Esophagus squamous epithelium (tissue), 5 donors: ENCODE measurements around the gene UBA3. TPM values are rescaled to one million over a fixed set of nuclear protein-coding genes. Genes with fewer than 3 reads are reported as not detected.
A peak's percentile ranks its signal among the peaks of the same experiment; 100 is the strongest.

ENCODE experiments used
- DNase-seq: peaks from one replicate; lab custom pipeline; 2025; lab: John Stamatoyannopoulos, UW
- H3K27ac ChIP-seq, 4 donors: fragments of 200-600 bp; sonication (generic); one replicate each; pipeline ENCODE4 v1.5.1; 2016 to 2019; ENCODE audit warnings: mild to moderate bottlenecking in 1 of 4
- H3K27me3 ChIP-seq, 4 donors: fragments of 200-600 bp; sonication (generic); 1 replicate in 3 of 4; 2 replicates in 1 of 4; pipeline versions ENCODE4 v1.5.1 to v1.6.0; 2017 to 2021; ENCODE audit warnings: antibody characterized with exemption in 1 of 4
- H3K36me3 ChIP-seq, 3 donors: fragments of 200-600 bp; sonication (generic); one replicate each; pipeline ENCODE4 v1.5.1; 2016 to 2019
- H3K4me1 ChIP-seq, 3 donors: fragments of 200-600 bp; sonication (generic); one replicate each; pipeline ENCODE4 v1.5.1; 2017 to 2019
- H3K4me3 ChIP-seq, 4 donors: fragments of 200-600 bp; sonication (generic); 1 replicate in 3 of 4; 2 replicates in 1 of 4; pipeline ENCODE4 v1.5.1; 2016 to 2019; ENCODE audit warnings: mild to moderate bottlenecking in 2 of 4, moderate library complexity in 1 of 4
- H3K9me3 ChIP-seq, 3 donors: fragments of 200-600 bp; sonication (generic); one replicate each; pipeline ENCODE4 v1.5.1; 2016 to 2019
- CTCF ChIP-seq, 6 experiments: fragments of 450-650 bp in 4 of 6; fragments of 200-600 bp in 2 of 6; sonication (generic) in 2 of 6; IDR thresholded peaks; one replicate each; pipeline ENCODE4 v1.5.1; 2016 to 2019; ENCODE audit warnings: antibody characterized with exemption in 6 of 6, mild to moderate bottlenecking in 4 of 6, moderate library complexity in 4 of 6
- POLR2A ChIP-seq, 4 donors: fragments of 450-650 bp; IDR thresholded peaks; one replicate each; pipeline ENCODE4 v1.6.1; 2017; ENCODE audit warnings: antibody characterized with exemption in 4 of 4, mild to moderate bottlenecking in 4 of 4, moderate library complexity in 3 of 4
- WGBS, 2 donors: methylation state at CpG; one replicate each; pipeline ENCODE4 v1.1.5; 2018; 5-methylcytosine and 5-hydroxymethylcytosine counted together
- intact Hi-C: fragments of 100-400 bp; cut with DNase I; formaldehyde crosslinking; loops from one replicate; pipeline ENCODE4 v1.15.0; 2022
- total RNA-seq, 4 donors: library from RNA; depleted of rRNA; stranded (reverse); fragments of >200 nt; gene quantifications; one replicate each; pipeline ENCODE4 v1.1.0, GENCODE V29; 2016
- donor health status: DM: yes; HTN: yes; CAD: no.

Gene UBA3
- total RNA-seq, 4 donors from 2014 or later = 33.3 to 63.3 (median 52.7) TPM

GRCh38 chr3:69119138-69119537 is 39.0 kb upstream of the UBA3 start:
- Histone ChIP-seq H3K4me3 (no peak overlapping the region), H3K27me3 (no peaks in the 10 kb centered on the region), H3K4me1 (peaks cover 0 to 15% (median 4%) of the 10 kb centered on the region in 3 donors), H3K27ac (no peak overlapping the region), H3K36me3 (no peaks in the 10 kb centered on the region), H3K9me3 (no peaks in the 10 kb centered on the region)
- intact Hi-C loops = no loop called here
- no peak for DNase-seq
- 81 to 89% methylated on average over 6 of the region's 6 CpGs for WGBS, 2 donors
- TF ChIP-seq CTCF (IDR thresholded peaks at IDR 0.05) = no peak
- no peak for TF ChIP-seq POLR2A (IDR thresholded peaks at IDR 0.05)

GRCh38 chr3:69118555-69118954 is 38.4 kb upstream of the UBA3 start:
- WGBS, 2 donors = 91 to 100% methylated on average over 5 to 10 of the region's 12 CpGs
- no peaks in the 10 kb centered on the region for H3K9me3 ChIP-seq
- DNase-seq = no peak
- peaks cover 0 to 20% (median 4%) of the 10 kb centered on the region in 3 donors for H3K4me1 ChIP-seq
- intact Hi-C loops = no loop called here
- no peaks in the 10 kb centered on the region for H3K36me3 ChIP-seq
- TF ChIP-seq POLR2A (IDR thresholded peaks at IDR 0.05) (no peak), CTCF (IDR thresholded peaks at IDR 0.05) (no peak)
- H3K27ac ChIP-seq = no peak overlapping the region
- no peaks in the 10 kb centered on the region for H3K27me3 ChIP-seq
- H3K4me3 ChIP-seq = no peak overlapping the region

GRCh38 chr3:69116897-69117296 is 36.7 kb upstream of the UBA3 start:
- TF ChIP-seq POLR2A (IDR thresholded peaks at IDR 0.05) (no peak), CTCF (IDR thresholded peaks at IDR 0.05) (no peak)
- no peak for DNase-seq
- H3K36me3 ChIP-seq = no peaks in the 10 kb centered on the region
- H3K4me3 ChIP-seq = no peak overlapping the region
- WGBS, 2 donors = 29 to 63% methylated on average over 3 of the region's 3 CpGs
- intact Hi-C loops = no loop called here
- no peaks in the 10 kb centered on the region for H3K27me3 ChIP-seq
- no peaks in the 10 kb centered on the region for H3K9me3 ChIP-seq
- peaks cover 0 to 21% (median 4%) of the 10 kb centered on the region in 3 donors for H3K4me1 ChIP-seq
- peak overlapping the region in 1 of 4 donors; percentile 25 for H3K27ac ChIP-seq

- TF ChIP-seq CTCF (IDR thresholded peaks at IDR 0.05) = no peak
- no peak for TF ChIP-seq POLR2A (IDR thresholded peaks at IDR 0.05)
- DNase-seq = no peak
- no peaks in the 10 kb centered on the region for H3K9me3 ChIP-seq
- H3K27me3 ChIP-seq = no peaks in the 10 kb centered on the region
- H3K27ac ChIP-seq = no peak overlapping the region
- H3K4me3 ChIP-seq = no peak overlapping the region
- peaks cover 0 to 18% (median 4%) of the 10 kb centered on the region in 3 donors for H3K4me1 ChIP-seq
- 75 to 85% methylated on average over 4 of the region's 4 CpGs for WGBS, 2 donors
- no peaks in the 10 kb centered on the region for H3K36me3 ChIP-seq
- intact Hi-C loops = no loop called here
These were observed 36.0 kb upstream of the UBA3 start for GRCh38 chr3:69116162-69116561.

GRCh38 chr3:69115731-69116130 is 35.6 kb upstream of the UBA3 start:
- Histone ChIP-seq H3K4me3 (no peak overlapping the region), H3K27me3 (no peaks in the 10 kb centered on the region), H3K36me3 (no peaks in the 10 kb centered on the region), H3K27ac (no peak overlapping the region), H3K4me1 (peaks cover 0 to 16% (median 4%) of the 10 kb centered on the region in 3 donors), H3K9me3 (no peaks in the 10 kb centered on the region)
- TF ChIP-seq CTCF (IDR thresholded peaks at IDR 0.05) (no peak), POLR2A (IDR thresholded peaks at IDR 0.05) (no peak)
- DNase-seq = no peak
- intact Hi-C loops = no loop called here
- WGBS, 2 donors = 32 to 45% methylated on average over 2 of the region's 2 CpGs
